ENCODE data around the gene EDN3.

DNA sequence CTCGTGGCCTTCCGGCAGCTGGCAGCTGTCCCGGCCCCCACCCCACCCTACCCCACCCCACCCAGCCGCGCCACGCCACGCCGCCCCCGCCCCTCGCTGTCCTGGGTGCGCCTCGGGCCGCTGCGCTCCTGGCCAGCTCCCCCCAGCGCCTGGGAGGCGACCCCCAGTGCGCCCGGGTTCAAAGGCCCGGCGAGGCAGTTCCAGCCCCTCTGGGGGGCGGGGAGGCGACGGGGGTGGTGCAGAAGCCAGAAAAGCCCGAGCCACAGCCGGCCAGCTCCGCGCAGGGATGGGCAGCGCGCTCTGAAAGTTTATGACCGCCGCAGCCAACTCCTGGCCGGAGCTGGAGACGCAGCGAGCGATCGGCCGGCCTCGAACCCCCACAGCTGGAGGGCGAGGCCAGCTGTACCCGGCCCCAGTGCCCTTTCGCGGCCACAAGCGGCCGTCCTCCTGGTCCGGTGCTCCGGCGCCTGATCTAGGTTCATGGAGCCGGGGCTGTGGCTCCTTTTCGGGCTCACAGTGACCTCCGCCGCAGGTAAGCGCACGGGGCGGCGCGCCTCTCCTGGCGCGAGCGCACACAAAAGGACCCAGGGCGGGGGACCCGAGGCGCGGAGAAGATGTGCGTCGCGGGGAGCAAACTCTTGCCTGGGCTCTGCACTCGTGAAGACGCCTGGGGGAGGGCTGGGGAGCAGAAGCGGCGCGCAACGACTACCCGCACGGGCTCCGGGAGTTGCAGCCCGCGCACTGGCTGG, at the start of gene EDN3:
- TF ChIP-seq, protein P1, sequence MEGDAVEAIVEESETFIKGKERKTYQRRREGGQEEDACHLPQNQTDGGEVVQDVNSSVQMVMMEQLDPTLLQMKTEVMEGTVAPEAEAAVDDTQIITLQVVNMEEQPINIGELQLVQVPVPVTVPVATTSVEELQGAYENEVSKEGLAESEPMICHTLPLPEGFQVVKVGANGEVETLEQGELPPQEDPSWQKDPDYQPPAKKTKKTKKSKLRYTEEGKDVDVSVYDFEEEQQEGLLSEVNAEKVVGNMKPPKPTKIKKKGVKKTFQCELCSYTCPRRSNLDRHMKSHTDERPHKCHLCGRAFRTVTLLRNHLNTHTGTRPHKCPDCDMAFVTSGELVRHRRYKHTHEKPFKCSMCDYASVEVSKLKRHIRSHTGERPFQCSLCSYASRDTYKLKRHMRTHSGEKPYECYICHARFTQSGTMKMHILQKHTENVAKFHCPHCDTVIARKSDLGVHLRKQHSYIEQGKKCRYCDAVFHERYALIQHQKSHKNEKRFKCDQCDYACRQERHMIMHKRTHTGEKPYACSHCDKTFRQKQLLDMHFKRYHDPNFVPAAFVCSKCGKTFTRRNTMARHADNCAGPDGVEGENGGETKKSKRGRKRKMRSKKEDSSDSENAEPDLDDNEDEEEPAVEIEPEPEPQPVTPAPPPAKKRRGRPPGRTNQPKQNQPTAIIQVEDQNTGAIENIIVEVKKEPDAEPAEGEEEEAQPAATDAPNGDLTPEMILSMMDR (IDR thresholded peaks at IDR 0.05): no peak
- TF ChIP-seq POLR2A (IDR thresholded peaks at IDR 0.05): no peak
